ENCODE data around the gene SPECC1L.

The SPECC1L gene

DNA sequence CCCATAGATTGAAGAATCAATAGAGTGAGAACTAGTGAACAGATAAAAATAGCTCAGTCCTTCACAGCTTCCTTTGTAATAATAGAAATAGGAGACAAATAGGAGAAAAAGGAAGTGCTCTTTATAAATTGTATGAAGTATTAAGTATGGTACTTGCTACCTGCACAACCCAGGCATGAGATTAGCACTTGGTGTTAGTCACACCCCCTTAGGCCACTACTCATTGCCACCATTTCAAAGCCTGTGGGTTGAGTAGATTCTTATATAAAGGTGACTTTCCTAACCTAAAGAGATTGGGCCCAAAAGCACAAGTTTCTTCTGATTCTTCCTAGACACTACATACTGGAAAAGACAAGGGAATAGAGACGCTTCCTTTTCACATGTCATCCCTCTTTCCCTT lies 119.0 kb downstream of the SPECC1L start:
- no peak overlapping the region for H3K9ac ChIP-seq (ENCODE audit: low read length)
- no peak overlapping the region for H3K14ac ChIP-seq (ENCODE audit: low read length)
- no peak overlapping the region for H3K4me3 ChIP-seq (ENCODE audit: low read depth, low read length)
- H2BK120ac ChIP-seq (ENCODE audit: insufficient read depth, low read length, poor library complexity) = no peak overlapping the region
- no peak overlapping the region for H2AFZ ChIP-seq (ENCODE audit: insufficient read depth, low read length, poor library complexity)
- WGBS (ENCODE audit: extremely low coverage, insufficient coverage, insufficient read length) = no CpG with 5 or more reads among the region's 1 CpG
- H3K79me1 ChIP-seq (ENCODE audit: low read length) = no peaks in the 10 kb centered on the region
- H3K36me3 ChIP-seq (ENCODE audit: control insufficient read depth in 1 of 2, insufficient read depth in 2 of 2, low read length in 2 of 2) = peaks cover 0 to 2% of the 10 kb centered on the region in 2 experiments
- H2AK5ac ChIP-seq (ENCODE audit: low read length) = no peak overlapping the region
- peaks cover 0 to 3% of the 10 kb centered on the region in 2 experiments for H3K4me1 ChIP-seq (ENCODE audit: control insufficient read depth in 1 of 2, insufficient read depth in 2 of 2, low read length in 2 of 2)
- H3K79me2 ChIP-seq (ENCODE audit: control insufficient read depth, insufficient read depth, low read length, poor library complexity) = no peaks in the 10 kb centered on the region
- H3K4me2 ChIP-seq (ENCODE audit: low read length) = no peak overlapping the region
- no peak overlapping the region for H4K12ac ChIP-seq (ENCODE audit: low read depth, low read length)
- no peak overlapping the region for H3K23ac ChIP-seq (ENCODE audit: low read length)
- H3K4ac ChIP-seq (ENCODE audit: low read depth, low read length) = no peak overlapping the region
- no peak overlapping the region for H2BK5ac ChIP-seq (ENCODE audit: low read depth, low read length, poor library complexity)
- H3K9me3 ChIP-seq (ENCODE audit: insufficient read depth, low read depth, low read length) = no peaks in the 10 kb centered on the region
- no peak overlapping the region for H3K27ac ChIP-seq (ENCODE audit: low read depth, low read length)
- no peaks in the 10 kb centered on the region for H3K27me3 ChIP-seq (ENCODE audit: insufficient read depth, low read length)
- H3K18ac ChIP-seq (ENCODE audit: low read length) = no peak overlapping the region
- no peak overlapping the region for H4K91ac ChIP-seq (ENCODE audit: low read depth, low read length)
- H2BK12ac ChIP-seq (ENCODE audit: low read length) = no peak overlapping the region
- DNase-seq = peak; percentile 83 to 91
- no peak overlapping the region for H4K8ac ChIP-seq (ENCODE audit: low read depth, low read length)

DNA sequence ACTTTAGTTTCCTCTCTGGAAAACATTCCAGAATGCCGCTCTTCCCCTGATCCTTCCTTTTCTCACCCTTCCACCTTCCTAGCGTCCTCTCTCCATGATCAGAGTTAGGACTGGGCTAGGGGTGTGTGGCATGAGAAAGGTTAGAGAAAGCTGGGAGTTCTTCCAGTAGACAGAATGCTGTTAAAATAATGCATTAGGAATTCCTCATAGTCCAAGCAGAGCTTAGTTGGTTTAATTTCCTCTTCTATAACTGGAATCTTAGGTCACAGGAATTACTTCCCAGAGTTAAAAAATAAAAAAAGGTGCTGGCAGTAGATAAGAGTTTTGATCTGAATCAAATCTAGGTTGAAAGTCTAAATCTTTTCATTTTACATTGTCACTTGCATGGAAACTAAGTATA lies 119.5 kb downstream of the SPECC1L start:
- Histone ChIP-seq H3K27me3 (ENCODE audit: insufficient read depth, low read length) (no peaks in the 10 kb centered on the region), H3K14ac (ENCODE audit: low read length) (no peak overlapping the region), H3K36me3 (ENCODE audit: control insufficient read depth in 1 of 2, insufficient read depth in 2 of 2, low read length in 2 of 2) (peaks cover 2% of the 10 kb centered on the region in 2 experiments), H3K27ac (ENCODE audit: low read depth, low read length) (no peak overlapping the region), H3K18ac (ENCODE audit: low read length) (no peak overlapping the region), H4K8ac (ENCODE audit: low read depth, low read length) (no peak overlapping the region), H3K79me1 (ENCODE audit: low read length) (no peaks in the 10 kb centered on the region), H3K4me2 (ENCODE audit: low read length) (no peak overlapping the region), H3K4me3 (ENCODE audit: low read depth, low read length) (no peak overlapping the region), H2BK12ac (ENCODE audit: low read length) (no peak overlapping the region), H3K9ac (ENCODE audit: low read length) (no peak overlapping the region), H3K23ac (ENCODE audit: low read length) (no peak overlapping the region), H3K9me3 (ENCODE audit: insufficient read depth, low read depth, low read length) (no peaks in the 10 kb centered on the region), H2AFZ (ENCODE audit: insufficient read depth, low read length, poor library complexity) (no peak overlapping the region), H2AK5ac (ENCODE audit: low read length) (no peak overlapping the region), H2BK5ac (ENCODE audit: low read depth, low read length, poor library complexity) (no peak overlapping the region), H4K12ac (ENCODE audit: low read depth, low read length) (no peak overlapping the region), H3K4me1 (ENCODE audit: control insufficient read depth in 1 of 2, insufficient read depth in 2 of 2, low read length in 2 of 2) (peaks cover 0 to 3% of the 10 kb centered on the region in 2 experiments), H3K4ac (ENCODE audit: low read depth, low read length) (no peak overlapping the region), H3K79me2 (ENCODE audit: control insufficient read depth, insufficient read depth, low read length, poor library complexity) (no peaks in the 10 kb centered on the region), H2BK120ac (ENCODE audit: insufficient read depth, low read length, poor library complexity) (no peak overlapping the region), H4K91ac (ENCODE audit: low read depth, low read length) (no peak overlapping the region)
- WGBS (ENCODE audit: extremely low coverage, insufficient coverage, insufficient read length) = no CpG with 5 or more reads among the region's 2 CpGs
- no peak for DNase-seq

DNA sequence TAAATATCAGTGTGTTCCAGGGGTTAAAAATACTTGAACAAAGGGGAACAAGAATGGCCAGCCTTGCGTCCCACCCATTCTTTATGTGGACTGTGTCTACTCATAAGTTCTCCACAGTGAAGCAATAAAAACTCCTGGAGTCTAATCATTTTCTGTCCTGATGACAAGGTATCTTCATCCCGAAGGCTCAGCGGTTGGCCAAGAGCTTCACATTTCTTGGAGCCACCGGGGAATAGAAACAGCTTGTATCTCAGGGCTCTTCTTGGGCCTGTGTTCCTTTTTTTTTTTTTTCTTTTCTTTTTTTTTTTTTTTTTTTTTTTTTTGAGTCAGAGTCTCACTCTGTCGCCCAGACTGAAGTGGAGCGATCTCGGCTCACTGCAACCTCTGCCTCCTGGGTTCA lies 119.9 kb downstream of the SPECC1L start:
- H3K79me2 ChIP-seq (ENCODE audit: control insufficient read depth, insufficient read depth, low read length, poor library complexity) = no peaks in the 10 kb centered on the region
- no peak overlapping the region for H3K4me3 ChIP-seq (ENCODE audit: low read depth, low read length)
- H3K4me2 ChIP-seq (ENCODE audit: low read length) = no peak overlapping the region
- no peak overlapping the region for H3K27ac ChIP-seq (ENCODE audit: low read depth, low read length)
- H4K12ac ChIP-seq (ENCODE audit: low read depth, low read length) = no peak overlapping the region
- H3K79me1 ChIP-seq (ENCODE audit: low read length) = no peaks in the 10 kb centered on the region
- no peak overlapping the region for H2BK12ac ChIP-seq (ENCODE audit: low read length)
- H2AFZ ChIP-seq (ENCODE audit: insufficient read depth, low read length, poor library complexity) = no peak overlapping the region
- no peak overlapping the region for H4K91ac ChIP-seq (ENCODE audit: low read depth, low read length)
- no peak overlapping the region for H3K23ac ChIP-seq (ENCODE audit: low read length)
- H3K9ac ChIP-seq (ENCODE audit: low read length) = no peak overlapping the region
- H3K4me1 ChIP-seq (ENCODE audit: control insufficient read depth in 1 of 2, insufficient read depth in 2 of 2, low read length in 2 of 2) = peaks cover 0 to 3% of the 10 kb centered on the region in 2 experiments
- no peak overlapping the region for H4K8ac ChIP-seq (ENCODE audit: low read depth, low read length)
- WGBS (ENCODE audit: extremely low coverage, insufficient coverage, insufficient read length) = no CpG with 5 or more reads among the region's 7 CpGs
- H3K9me3 ChIP-seq (ENCODE audit: insufficient read depth, low read depth, low read length) = no peaks in the 10 kb centered on the region
- H2AK5ac ChIP-seq (ENCODE audit: low read length) = no peak overlapping the region
- H2BK120ac ChIP-seq (ENCODE audit: insufficient read depth, low read length, poor library complexity) = no peak overlapping the region
- peaks cover 2 to 3% of the 10 kb centered on the region in 2 experiments for H3K36me3 ChIP-seq (ENCODE audit: control insufficient read depth in 1 of 2, insufficient read depth in 2 of 2, low read length in 2 of 2)
- no peaks in the 10 kb centered on the region for H3K27me3 ChIP-seq (ENCODE audit: insufficient read depth, low read length)
- H3K4ac ChIP-seq (ENCODE audit: low read depth, low read length) = no peak overlapping the region
- no peak overlapping the region for H2BK5ac ChIP-seq (ENCODE audit: low read depth, low read length, poor library complexity)
- no peak overlapping the region for H3K18ac ChIP-seq (ENCODE audit: low read length)
- H3K14ac ChIP-seq (ENCODE audit: low read length) = no peak overlapping the region
- DNase-seq = peak in 1 of 2 donors; percentile 17

DNA sequence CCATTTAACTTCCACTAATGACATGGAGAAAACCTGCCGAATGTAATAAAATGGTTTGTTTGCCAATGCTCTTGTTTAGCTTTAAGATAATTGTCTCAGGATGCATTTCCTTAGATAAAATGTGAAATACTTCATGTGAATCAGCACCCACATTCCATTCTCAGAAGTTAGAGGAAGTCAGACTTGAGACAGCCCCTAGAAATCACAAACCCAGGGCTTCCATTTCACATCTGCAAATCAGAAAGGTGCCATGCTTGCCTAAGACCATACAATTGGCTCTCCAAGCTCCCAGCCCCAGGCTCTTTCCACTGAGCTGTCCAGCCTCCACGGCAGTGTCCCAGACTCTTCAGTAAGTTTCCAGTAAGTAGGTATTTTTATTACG lies 121.2 kb downstream of the SPECC1L start:
- Histone ChIP-seq H3K79me2 (ENCODE audit: control insufficient read depth, insufficient read depth, low read length, poor library complexity) (no peaks in the 10 kb centered on the region), H3K36me3 (ENCODE audit: control insufficient read depth in 1 of 2, insufficient read depth in 2 of 2, low read length in 2 of 2) (peaks cover 5 to 8% of the 10 kb centered on the region in 2 experiments), H3K9ac (ENCODE audit: low read length) (no peak overlapping the region), H4K91ac (ENCODE audit: low read depth, low read length) (no peak overlapping the region), H3K27ac (ENCODE audit: low read depth, low read length) (no peak overlapping the region), H2AFZ (ENCODE audit: insufficient read depth, low read length, poor library complexity) (no peak overlapping the region), H4K8ac (ENCODE audit: low read depth, low read length) (no peak overlapping the region), H3K79me1 (ENCODE audit: low read length) (no peaks in the 10 kb centered on the region), H3K14ac (ENCODE audit: low read length) (no peak overlapping the region), H3K23ac (ENCODE audit: low read length) (no peak overlapping the region), H2AK5ac (ENCODE audit: low read length) (no peak overlapping the region), H2BK12ac (ENCODE audit: low read length) (no peak overlapping the region), H3K18ac (ENCODE audit: low read length) (no peak overlapping the region), H3K4me1 (ENCODE audit: control insufficient read depth in 1 of 2, insufficient read depth in 2 of 2, low read length in 2 of 2) (peaks cover 0 to 3% of the 10 kb centered on the region in 2 experiments), H3K4me2 (ENCODE audit: low read length) (no peak overlapping the region), H2BK5ac (ENCODE audit: low read depth, low read length, poor library complexity) (no peak overlapping the region), H4K12ac (ENCODE audit: low read depth, low read length) (no peak overlapping the region), H3K4ac (ENCODE audit: low read depth, low read length) (no peak overlapping the region), H2BK120ac (ENCODE audit: insufficient read depth, low read length, poor library complexity) (no peak overlapping the region), H3K4me3 (ENCODE audit: low read depth, low read length) (no peak overlapping the region), H3K27me3 (ENCODE audit: insufficient read depth, low read length) (no peaks in the 10 kb centered on the region), H3K9me3 (ENCODE audit: insufficient read depth, low read depth, low read length) (no peaks in the 10 kb centered on the region)
- WGBS (ENCODE audit: extremely low coverage, insufficient coverage, insufficient read length) = no CpG with 5 or more reads among the region's 3 CpGs
- DNase-seq = no peak

Data from trophoblast cell (in vitro differentiated cells and primary cell).